Raji (cell line): ENCODE results near the gene NPL.

Experiments used
- POLR2A ChIP-seq: IDR thresholded peaks from 2 replicates; pipeline ENCODE4 v1.6.1; 2011; ENCODE audit warnings: low read depth, low read length, control low read depth; ENCODE audit not compliant: insufficient read depth

NPL gene

GRCh38 chr1:182791281-182792179, 2.0 kb downstream of the NPL start:
- TF ChIP-seq POLR2A: no peak

- no peak for TF ChIP-seq POLR2A
Measured at GRCh38 chr1:182794091-182794490, 4.5 kb downstream of the NPL start.

- TF ChIP-seq POLR2A: no peak
Measured at GRCh38 chr1:182794676-182795201, 5.2 kb downstream of the NPL start.

- no peak for TF ChIP-seq POLR2A
Measured at GRCh38 chr1:182795563-182796228, 6.1 kb downstream of the NPL start.

- no peak for TF ChIP-seq POLR2A
Measured at GRCh38 chr1:182802006-182802803, 12.6 kb downstream of the NPL start.

DNA sequence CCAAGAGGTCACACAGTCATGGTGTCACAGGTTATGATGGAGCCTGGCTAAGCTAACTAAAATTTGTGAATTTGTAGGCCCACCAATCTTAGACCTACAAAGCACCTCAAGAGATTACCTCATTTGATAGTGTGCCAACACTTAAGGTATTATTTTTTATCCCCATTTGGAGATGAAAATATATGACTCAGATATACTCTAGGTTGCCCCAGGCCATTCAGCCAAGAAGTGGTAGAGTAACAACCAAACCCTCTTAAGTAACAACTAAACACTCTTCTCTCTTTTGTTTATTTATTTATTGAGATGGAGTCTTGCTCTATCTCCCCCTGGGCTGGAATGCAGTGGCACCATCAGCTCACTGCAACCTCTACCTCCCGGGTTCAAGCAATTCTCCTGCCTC, 14.3 kb downstream of the NPL start:
- TF ChIP-seq POLR2A: no peak

DNA sequence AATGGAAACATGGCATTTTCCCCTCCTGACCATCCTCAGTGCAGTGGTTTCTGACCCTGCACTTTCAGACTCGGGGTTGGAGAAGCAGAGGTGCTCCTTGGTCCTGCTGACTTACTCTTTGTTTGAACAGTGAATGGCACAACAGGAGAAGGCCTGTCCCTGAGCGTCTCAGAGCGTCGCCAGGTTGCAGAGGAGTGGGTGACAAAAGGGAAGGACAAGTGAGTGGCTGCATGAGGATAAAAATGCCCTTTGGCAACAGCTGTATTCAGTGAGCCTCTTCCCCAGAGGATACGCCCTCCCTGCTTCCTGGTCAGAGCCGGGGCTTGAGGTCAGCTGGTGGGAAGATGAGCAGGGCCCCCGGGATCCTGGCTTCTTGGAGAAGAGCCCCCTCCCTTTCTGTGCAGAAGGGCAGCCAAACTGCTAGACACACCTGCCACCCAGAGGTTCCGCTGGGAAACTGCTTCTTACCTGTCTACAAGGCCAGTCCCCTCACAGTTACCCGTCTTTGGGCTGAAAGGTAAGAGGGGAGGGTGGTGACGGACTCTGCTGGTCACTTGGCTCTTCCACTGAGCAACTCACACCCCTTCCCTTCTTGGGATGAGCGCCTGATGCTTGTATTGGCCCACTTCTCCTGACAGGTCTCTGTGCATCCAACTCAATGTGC, 16.6 kb downstream of the NPL start:
- TF ChIP-seq POLR2A: no peak

- no peak for TF ChIP-seq POLR2A
Measured at GRCh38 chr1:182807907-182808306, 18.3 kb downstream of the NPL start.

GRCh38 chr1:182809414-182809957, 19.9 kb downstream of the NPL start:
- TF ChIP-seq POLR2A: no peak

DNA sequence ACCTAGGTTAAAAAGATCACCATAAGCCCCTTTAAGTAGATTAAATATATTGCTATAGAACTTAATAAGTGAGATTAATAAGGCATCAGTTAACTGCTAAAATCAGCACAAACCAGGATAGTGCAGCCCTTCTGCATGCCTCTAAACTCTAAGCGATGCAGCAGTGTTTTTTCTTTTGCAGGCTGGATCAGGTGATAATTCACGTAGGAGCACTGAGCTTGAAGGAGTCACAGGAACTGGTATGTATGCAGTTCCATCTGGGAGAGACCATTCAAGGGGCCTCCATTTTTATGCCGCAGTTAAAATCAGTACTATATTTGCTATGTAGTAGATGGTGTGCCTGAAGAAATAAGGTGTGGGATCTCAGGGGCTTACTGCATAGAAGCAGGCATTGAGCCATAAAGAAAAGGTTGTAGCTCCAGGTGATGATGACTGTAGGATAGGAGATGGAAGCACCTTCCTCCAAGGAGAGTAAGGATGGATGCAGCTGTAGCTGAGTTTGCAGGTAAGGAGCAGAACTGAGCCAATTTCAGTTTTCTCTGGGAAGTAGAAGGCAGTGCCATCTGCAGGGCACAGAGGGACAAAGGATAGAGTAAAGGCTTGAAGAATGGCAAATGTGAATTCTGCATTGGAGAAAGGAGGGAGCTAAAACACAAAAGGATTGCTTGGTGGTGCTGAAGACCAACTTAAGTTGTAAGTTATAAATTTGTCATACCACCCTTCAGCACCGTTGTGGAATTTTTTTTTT, 22.6 kb downstream of the NPL start:
- no peak for TF ChIP-seq POLR2A

DNA sequence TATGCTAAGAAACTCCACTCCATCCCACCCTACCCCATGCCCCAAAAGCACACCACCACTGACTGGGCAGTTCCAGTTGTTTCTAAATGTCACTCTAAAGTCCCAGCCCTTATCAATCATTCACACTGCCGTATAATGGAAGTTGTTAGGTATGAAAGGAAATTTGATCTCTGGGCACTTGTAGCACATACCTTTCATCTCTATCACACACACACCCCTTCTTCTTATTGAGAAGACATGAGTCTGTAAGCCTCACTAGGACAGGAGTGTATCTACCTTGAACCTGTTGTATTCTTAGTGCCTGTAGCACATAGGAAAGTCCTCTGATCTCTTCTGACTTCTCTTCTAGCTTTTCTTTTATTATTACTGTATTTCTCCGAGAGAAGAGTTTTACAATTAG, 27.3 kb downstream of the NPL start:
- no peak for TF ChIP-seq POLR2A

DNA sequence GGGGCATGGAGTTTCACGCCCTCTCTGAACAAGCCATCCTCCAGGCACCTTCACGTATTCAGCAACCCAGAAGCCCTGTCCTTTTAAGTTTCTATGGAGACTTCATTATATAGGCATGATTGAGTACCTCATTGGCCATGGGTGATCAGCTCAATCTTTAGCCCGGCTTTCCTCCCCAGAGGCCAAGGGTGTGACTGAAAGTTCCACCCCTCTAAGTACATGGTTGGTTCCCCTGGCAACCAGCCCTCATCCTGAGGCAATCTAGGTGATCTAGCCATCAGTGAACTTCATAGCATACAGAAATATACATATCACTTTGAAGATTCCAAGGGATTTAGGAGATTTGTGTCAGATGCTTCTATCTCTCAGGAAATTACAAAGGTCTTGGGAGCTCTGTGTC, 28.2 kb downstream of the NPL start:
- no peak for TF ChIP-seq POLR2A

DNA sequence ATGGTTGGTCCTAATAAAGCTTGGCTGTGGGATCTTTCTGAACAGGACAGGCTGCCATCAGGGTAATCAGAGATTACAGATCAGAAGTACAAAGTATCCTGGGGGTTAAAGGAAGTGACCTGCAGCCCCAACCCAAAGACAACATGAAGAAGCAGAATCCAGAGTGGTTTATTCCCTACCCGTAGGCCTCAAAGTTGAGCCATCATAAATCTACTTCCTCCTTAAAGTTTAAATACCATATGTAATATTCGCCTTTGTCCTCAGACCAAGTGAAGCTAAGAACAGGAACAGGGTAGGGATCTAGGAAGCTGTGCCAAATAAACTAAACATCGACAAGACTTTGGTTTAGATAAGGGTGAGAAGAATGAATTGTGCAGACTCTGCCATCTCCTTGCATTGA, 33.6 kb downstream of the NPL start:
- no peak for TF ChIP-seq POLR2A

- TF ChIP-seq POLR2A: no peak
Measured at GRCh38 chr1:182826892-182827291, 37.3 kb downstream of the NPL start.
